ENCODE data around the gene DDX10. TPM values are rescaled to one million over a fixed set of nuclear protein-coding genes. Genes with fewer than 3 reads are reported as not detected.

The DDX10 gene
- total and polyA plus RNA-seq, 10 donors, result 17.5 to 39.3 (median 23.0) TPM

DNA sequence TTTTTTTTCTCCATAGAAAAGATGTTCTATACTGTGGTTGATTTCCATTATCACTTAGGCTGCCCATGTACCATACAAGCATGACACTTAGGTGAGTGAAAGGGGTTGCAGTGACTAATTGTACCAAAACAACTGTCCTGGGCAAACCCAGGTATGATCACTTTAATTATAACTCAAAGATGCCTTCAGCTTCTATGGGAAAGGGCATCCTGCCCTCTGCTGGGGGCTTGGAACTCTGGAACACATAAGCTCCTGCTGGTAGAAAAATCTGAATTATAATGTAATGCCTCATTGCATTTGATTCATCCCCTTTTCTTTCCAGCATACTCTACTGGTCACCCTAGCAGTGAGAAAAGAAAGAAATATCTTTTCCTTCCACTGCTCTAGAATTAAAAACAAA, 206.3 kb downstream of the DDX10 start:
- H3K4me3 ChIP-seq, result no peak overlapping the region
- H3K27me3 ChIP-seq (replicated peaks in 1 of 7), result no peaks in the 10 kb centered on the region
- peak overlapping the region in 4 of 8 donors; percentile 55 to 63 (median 60) for H3K27ac ChIP-seq
- intact Hi-C loops (cut with DNase I; ENCODE audit: low total_unique reads), result no loop called here
- TF ChIP-seq, protein P1, sequence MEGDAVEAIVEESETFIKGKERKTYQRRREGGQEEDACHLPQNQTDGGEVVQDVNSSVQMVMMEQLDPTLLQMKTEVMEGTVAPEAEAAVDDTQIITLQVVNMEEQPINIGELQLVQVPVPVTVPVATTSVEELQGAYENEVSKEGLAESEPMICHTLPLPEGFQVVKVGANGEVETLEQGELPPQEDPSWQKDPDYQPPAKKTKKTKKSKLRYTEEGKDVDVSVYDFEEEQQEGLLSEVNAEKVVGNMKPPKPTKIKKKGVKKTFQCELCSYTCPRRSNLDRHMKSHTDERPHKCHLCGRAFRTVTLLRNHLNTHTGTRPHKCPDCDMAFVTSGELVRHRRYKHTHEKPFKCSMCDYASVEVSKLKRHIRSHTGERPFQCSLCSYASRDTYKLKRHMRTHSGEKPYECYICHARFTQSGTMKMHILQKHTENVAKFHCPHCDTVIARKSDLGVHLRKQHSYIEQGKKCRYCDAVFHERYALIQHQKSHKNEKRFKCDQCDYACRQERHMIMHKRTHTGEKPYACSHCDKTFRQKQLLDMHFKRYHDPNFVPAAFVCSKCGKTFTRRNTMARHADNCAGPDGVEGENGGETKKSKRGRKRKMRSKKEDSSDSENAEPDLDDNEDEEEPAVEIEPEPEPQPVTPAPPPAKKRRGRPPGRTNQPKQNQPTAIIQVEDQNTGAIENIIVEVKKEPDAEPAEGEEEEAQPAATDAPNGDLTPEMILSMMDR (IDR thresholded peaks at IDR 0.05 in 8 of 11, conservative IDR thresholded peaks at IDR 0.05 in 3 of 11), result peak in 7 of 11 experiments; percentile 24 to 61 (median 45)
- no peak for TF ChIP-seq POLR2A (IDR thresholded peaks at IDR 0.05)
- H3K36me3 ChIP-seq, result no peaks in the 10 kb centered on the region
- DNase-seq, result no peak
- H3K9me3 ChIP-seq, result no peaks in the 10 kb centered on the region
- H3K4me1 ChIP-seq, result peaks cover 0 to 16% (median 3%) of the 10 kb centered on the region in 6 donors

DNA sequence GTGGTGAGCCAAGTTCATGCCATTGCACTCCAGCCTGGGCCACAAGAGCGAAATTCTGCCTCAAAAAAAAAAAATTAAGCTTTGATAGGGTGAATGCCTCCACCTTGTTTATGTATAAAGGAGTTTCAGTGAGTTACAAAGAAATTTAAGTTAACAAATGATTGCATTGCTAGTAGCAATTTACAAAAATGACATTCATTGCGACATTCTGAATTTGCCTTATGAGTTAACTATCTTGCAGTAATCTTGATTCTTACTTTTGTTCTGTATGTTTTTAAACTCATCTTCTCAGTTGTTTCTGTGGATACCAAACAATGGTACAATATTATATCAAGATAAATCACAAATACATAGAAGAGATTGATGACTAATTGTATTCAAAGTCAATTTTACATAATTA, 207.0 kb downstream of the DDX10 start:
- no peak for DNase-seq
- TF ChIP-seq, protein P1 (IDR thresholded peaks at IDR 0.05 in 8 of 11, conservative IDR thresholded peaks at IDR 0.05 in 3 of 11), result no peak
- TF ChIP-seq POLR2A (IDR thresholded peaks at IDR 0.05) (no peak), POLR2AphosphoS5 (IDR thresholded peaks at IDR 0.05) (no peak)
- 96 to 99% (median 96%) methylated on average over 2 of the region's 2 CpGs for WGBS, 5 donors
- intact Hi-C loops (cut with DNase I; ENCODE audit: low total_unique reads), result no loop called here
- Histone ChIP-seq H3K4me3 (no peak overlapping the region), H3K9me3 (no peaks in the 10 kb centered on the region), H3K27ac (no peak overlapping the region), H3K4me1 (peaks cover 0 to 16% (median 3%) of the 10 kb centered on the region in 6 donors), H3K27me3 (replicated peaks in 1 of 7) (no peaks in the 10 kb centered on the region), H3K36me3 (no peaks in the 10 kb centered on the region)

DNA sequence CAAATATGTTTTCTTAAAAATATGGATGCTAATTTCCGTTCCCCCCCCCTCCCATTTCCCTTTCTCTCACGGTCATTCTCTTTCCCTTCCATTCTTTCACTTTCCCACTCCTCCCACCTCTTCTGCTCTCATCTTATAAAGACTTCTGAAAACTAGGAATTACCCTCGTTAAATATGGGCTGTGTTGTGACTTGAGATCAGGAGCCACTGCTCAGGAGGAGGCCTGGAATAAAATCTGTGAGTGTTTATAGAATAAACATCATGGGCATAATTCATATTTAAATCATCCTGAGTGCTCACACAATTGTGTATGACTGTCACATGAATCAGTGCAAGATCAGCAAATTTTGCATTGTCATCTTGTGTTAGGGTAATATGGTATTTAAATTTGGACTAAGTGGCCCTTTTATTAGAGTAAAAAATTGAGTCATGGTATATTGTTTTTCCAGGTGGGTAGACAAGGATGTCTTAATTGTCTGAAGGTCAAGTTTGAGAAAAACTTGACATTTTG, 208.0 kb downstream of the DDX10 start:
- intact Hi-C loops (cut with DNase I; ENCODE audit: low total_unique reads), result no loop called here

DNA sequence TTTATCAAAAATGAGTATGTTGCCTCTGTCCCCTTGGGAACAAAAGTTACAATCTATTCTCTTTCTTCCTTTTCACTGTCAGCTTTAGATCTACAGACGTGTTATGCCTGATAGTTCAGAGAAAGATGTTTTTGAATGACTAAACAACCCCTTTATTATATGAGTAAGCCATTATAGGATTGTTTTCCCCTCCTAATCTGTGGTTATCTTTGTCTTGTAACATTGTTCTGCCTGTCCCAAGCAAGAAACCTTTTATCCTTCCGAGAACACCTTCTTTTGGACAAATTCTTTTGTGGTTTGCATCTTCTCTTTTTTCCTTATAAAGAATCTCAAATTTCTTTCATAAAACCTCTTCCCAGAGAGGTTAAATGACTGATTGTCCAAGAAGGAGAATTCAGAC, 208.4 kb downstream of the DDX10 start:
- no peaks in the 10 kb centered on the region for H3K9me3 ChIP-seq
- H3K4me1 ChIP-seq, result peaks cover 0 to 16% (median 3%) of the 10 kb centered on the region in 6 donors
- WGBS, 5 donors, result 80 to 88% (median 82%) methylated on average over 2 of the region's 2 CpGs
- TF ChIP-seq POLR2AphosphoS5 (IDR thresholded peaks at IDR 0.05) (no peak), POLR2A (IDR thresholded peaks at IDR 0.05) (no peak)
- TF ChIP-seq, protein P1 (IDR thresholded peaks at IDR 0.05 in 8 of 11, conservative IDR thresholded peaks at IDR 0.05 in 3 of 11), result no peak
- intact Hi-C loops (cut with DNase I; ENCODE audit: low total_unique reads), result no loop called here
- H3K27ac ChIP-seq, result no peak overlapping the region
- H3K27me3 ChIP-seq (replicated peaks in 1 of 7), result no peaks in the 10 kb centered on the region
- no peak overlapping the region for H3K4me3 ChIP-seq
- no peaks in the 10 kb centered on the region for H3K36me3 ChIP-seq
- DNase-seq, result no peak

More for the DNA sequence above, 208.0 kb downstream of the DDX10 start:
- WGBS, 5 donors, result 52 to 70% (median 56%) methylated on average over 3 of the region's 3 CpGs
- Histone ChIP-seq H3K27ac (no peak overlapping the region), H3K27me3 (replicated peaks in 1 of 7) (no peaks in the 10 kb centered on the region), H3K9me3 (no peaks in the 10 kb centered on the region), H3K4me1 (peaks cover 0 to 16% (median 3%) of the 10 kb centered on the region in 6 donors), H3K4me3 (no peak overlapping the region), H3K36me3 (no peaks in the 10 kb centered on the region)
- TF ChIP-seq, protein P1 (IDR thresholded peaks at IDR 0.05 in 8 of 11, conservative IDR thresholded peaks at IDR 0.05 in 3 of 11), result no peak
- TF ChIP-seq POLR2A (IDR thresholded peaks at IDR 0.05) (no peak), POLR2AphosphoS5 (IDR thresholded peaks at IDR 0.05) (no peak)
- DNase-seq, result no peak

Data from spleen (tissue), 11 donors.